ENCODE measurements around the gene ITPR2.
"Not testable (repeated sequence)": the region's sequence is repeated elsewhere in the genome, so short reads cannot be mapped to it uniquely, and the experiment has no call there.

- not testable (repeated sequence) for TF ChIP-seq EZH2 (IDR thresholded peaks at IDR 0.05; ENCODE audit: borderline replicate concordance, low read length); CTCF (IDR thresholded peaks at IDR 0.05; ENCODE audit: low read length)
These were observed 29.8 kb upstream of the ITPR2 start for GRCh38 chr12:26862787-26863186.

Measured in OCI-LY1 (cell line).